HG03103 (cell line): ENCODE results near the gene PTPRZ1.

Experiments
- ATAC-seq: cut with Tn5 transposase; IDR thresholded peaks from one replicate; pipeline ENCODE4 v1.9.1; 2021; ENCODE audit warnings: low read depth; ENCODE audit not compliant: unreplicated experiment

Gene PTPRZ1

DNA sequence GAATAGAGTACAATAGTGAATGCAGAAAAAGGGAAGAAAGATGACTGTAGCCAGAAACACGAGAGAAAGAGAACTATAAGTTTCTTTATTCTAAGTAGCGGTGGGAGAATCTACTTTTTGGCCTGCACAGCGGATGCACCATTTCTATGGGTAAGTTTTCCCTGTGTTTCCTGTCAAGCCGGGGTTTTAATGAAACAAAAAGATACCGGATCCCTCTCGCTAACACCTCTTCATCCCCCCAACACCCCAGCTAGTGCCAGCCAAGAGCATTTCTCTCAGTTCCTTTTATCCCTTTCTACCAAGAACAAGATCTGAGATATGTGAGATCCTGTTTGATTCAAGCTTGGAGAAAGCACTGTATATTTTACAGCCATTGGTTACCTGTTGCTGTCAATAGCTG lies 14.7 kb downstream of the PTPRZ1 start:
- ATAC-seq = no peak

DNA sequence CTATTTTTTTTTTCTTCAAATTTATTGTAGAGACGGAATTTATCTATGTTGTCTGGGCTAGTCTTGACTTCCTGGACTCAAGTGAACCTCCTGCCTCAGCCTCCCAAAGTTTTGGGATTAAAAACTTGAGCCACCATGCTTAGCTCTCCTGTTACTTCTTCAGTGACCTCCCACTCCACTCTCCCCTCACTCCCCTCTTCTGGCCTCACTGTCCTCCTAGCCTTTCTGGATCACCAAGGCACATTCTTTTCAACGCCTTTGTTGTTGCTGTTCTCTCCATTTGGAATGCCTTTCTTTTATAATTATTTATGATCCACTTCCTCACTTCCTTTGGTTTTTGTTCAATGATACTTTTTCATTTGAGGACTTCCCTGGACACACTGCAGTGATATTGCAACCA lies 17.9 kb downstream of the PTPRZ1 start:
- no peak for ATAC-seq

DNA sequence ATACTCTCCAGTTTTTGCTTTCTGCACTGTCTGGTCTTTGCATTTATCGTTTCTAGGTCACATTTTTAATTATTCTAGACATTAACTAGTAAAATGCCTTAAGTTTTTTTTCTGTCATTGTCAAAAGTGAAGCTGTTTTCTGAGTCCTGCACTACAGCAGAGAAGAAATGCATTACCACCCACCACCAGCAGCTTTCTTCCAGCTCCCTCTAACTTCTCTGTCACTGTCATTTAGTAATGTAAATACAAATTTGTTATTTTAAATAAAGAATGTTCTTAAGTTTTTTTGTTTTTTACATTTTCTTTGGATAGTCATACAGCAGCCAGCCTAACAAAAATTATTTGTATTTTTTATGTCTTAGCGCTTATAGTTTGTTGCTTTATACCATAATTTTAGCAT lies 18.8 kb downstream of the PTPRZ1 start:
- no peak for ATAC-seq

DNA sequence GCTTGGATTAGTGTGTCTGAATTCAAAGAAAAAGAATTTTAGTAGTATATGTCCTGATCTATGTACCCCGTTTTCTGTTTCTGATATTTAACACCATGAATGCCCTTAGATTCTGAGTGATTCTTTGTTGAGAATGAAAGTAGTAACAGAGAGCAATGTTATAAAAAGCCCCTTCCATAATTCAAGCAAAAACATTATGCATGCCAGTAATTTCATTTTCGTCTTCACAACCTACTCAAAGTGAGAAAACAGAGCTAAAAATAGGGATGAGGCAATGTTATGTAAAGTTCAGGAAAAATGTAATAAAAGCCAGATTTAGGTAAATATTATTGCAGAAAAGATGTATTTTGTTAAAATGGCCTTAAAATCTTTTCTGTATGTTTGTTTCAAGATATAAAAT lies 28.1 kb downstream of the PTPRZ1 start:
- ATAC-seq = peak; percentile 69

DNA sequence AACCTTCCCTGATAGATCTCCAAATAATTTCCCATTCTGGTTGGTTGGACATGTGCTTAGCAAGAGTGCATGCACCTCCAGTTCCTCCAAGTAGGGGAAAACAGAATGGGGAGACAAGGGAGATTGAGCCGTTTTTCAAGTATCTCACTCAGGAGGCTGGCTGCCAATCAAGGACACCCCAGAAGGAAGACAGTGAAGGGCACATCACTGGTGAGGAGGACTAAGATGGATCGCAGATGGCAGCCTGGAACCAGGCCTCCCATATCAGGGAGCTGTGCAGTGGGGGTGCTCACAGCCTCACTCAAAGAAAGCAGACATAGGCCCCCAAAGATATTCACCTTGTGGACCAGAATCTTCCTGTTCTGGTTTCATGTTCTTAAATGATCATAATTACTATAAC lies 31.2 kb downstream of the PTPRZ1 start:
- ATAC-seq = no peak

DNA sequence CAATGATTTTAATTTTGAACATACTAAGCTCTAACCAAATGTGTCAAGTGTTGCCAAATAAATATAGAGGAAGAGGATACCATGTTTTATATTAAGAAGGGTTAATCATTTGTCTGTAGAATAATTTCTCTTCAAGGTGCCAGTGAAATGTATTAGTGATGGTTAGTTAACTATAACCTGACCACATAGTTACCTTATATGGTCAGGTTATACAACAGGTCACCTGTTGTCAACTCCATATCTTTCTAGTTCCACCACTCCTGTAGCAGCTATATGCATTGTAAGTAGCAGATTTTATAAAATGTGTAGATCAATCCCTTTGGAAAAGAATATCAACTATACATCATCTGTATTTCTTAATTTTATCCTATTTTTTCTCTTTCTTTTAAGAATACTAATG lies 35.1 kb downstream of the PTPRZ1 start:
- ATAC-seq = no peak

DNA sequence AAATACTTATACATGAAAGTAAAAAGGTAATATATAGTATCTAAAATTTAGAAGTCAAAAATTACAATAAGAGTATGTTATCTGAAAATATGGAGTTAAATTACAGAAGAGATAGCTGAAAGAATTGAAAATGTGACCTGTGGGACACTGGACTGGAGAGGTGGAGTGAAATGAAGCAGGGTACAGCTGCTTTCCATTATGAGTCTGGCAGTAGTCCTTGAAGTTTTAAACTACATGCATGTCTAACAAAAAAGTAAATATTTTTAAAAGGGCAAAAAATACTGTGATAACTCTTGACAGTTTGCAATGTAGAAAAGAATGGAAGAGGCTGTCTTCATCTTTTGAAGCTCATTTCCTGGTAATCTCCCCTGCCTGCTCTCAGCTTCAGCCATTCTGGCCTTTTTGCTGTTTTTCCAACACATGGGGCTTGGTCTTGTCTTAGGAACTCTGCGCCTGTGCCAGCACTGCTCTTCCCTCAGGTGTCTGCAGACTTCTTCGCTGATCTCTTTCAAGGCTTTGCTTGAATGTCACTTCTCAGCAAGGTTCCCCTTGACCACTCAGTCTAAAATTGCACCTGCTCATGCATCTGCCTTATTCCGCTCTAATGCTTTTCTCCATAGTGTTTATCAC lies 36.9 kb downstream of the PTPRZ1 start:
- ATAC-seq = no peak

DNA sequence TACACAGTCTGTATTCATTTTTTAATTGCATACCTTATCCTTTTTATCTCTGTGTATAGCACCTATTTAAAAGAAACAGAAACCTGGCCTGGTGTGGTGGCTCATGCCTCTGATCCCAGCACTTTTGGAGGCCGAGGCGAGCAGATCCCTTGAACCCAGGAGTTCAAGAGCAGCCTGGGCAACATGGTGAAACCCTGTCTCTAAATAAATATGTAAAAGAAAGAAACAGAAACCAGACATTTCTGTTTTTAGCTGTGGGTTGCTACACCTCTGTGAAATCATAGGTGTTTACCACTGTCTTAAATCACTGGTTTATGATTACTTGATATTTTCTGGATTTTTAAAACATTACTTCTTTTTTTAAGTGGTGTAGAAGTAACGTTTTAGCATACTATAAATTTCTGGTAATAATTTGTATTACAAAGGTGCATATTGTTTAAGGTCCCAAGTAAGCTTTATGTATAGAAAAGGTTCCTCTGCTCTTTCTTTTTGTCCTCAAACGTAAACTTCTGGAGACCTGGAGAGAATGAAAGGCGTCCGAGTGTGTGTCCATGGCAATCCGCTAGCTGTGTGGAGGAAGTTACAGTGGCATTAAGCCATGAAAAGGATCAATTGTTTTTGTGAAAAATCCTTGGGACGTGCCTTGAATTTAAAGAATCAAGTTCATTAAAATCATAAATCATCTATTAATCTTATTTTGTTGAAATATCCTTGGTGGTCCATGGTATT lies 41.1 kb downstream of the PTPRZ1 start:
- ATAC-seq = no peak

DNA sequence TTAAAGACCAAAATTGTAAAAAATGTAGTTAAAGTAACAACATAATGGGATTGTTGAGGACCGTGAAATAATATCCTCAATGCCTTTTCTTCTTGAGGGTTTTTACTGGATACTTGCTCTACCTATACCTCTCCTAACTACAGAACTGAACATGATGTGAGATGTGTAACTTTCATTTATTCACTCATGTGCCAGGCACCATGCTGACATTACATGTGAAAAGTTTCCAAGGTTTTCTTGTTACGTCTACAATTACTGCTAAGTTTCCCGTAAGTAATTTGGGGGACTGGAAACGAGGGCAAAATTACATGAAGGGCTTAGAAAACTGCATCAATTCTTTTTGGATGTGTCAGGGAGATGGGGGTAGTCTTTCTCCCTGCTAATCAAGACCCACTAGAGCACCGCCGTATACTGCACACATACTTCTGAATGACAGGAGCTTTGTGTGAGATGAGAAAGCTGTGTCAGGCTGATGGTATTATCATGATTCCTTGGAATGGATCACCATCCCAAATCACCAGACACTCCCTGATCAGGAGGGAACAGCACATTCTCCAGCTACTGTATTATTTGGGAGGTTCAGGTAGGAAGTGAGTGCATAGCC lies 41.8 kb downstream of the PTPRZ1 start:
- ATAC-seq = no peak

DNA sequence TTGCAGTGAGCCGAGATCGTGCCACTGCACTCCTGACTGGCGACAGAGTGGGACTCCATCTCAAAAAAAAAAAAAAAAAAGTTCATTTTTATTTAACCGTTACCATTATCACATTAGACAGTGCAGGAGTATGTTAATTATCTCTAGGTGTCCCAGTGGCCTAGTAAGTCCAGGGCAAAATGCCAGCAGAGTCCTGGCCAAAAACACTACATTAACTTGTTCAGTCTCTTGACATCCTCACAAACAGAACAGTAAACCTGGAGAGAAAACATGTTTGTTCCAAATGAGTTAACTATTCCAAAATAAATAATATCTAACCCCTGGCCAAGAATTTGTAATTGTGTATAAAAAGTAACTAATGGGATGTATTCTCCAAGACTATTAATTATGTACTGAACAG lies 43.2 kb downstream of the PTPRZ1 start:
- ATAC-seq = no peak

DNA sequence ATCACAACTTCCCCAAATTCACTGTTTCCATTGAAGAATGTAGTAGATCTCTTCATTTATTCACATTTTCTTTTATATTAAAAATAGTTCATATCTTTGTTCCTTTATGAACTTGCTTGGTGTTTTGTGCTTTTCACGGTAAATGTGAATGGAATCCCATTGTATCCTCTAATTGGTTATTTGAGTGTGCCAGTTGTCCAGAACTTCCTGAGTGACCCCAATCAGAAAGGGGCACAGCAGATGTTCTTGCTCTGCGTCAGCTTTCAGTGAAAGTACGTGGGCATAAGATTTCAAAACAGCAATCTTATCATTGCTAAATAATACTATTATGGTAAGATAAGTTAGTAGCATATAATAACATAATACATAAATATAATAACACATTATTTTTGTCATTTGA lies 47.0 kb downstream of the PTPRZ1 start:
- no peak for ATAC-seq

DNA sequence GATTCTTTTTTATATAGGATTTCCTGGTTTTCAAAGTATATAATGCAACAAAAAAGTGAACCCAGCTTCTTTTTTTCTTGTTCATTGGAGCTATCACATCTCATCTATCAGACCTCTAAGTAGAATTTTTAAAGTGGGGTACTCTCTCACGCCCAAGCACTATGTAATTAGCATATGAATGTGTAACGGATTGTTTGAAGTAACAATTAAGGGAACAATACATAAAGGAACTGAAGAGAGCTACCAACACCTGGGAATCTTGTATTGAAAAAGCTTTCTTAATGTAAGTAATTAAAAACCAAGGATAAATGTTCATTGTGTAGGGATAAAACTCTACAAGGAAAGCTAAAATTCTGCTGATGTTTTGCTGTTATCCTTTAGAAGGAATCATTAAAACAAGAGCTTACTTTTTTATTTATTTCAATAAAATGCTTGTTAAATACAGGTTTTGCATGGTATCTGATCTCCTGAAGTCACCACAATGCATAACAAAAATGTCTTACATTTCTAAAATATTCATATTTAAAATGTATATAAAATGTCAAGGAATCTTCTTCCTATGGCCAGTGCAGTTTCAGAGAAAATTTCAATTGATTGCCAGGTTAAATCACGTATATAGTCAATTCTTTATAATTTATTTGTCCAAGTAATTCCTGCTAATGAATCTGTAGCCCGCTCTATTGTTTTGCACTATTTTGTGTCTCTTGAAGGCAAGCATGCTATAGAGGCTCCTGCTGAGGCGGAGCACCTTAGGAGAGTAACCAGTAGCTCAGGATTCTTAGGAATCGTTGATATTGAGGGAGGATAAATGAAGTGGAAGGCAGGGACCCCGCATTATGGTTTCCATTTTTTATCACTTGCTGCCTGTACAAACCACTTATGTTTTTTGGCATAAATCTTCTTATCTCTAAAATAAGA lies 51.6 kb downstream of the PTPRZ1 start:
- no peak for ATAC-seq

DNA sequence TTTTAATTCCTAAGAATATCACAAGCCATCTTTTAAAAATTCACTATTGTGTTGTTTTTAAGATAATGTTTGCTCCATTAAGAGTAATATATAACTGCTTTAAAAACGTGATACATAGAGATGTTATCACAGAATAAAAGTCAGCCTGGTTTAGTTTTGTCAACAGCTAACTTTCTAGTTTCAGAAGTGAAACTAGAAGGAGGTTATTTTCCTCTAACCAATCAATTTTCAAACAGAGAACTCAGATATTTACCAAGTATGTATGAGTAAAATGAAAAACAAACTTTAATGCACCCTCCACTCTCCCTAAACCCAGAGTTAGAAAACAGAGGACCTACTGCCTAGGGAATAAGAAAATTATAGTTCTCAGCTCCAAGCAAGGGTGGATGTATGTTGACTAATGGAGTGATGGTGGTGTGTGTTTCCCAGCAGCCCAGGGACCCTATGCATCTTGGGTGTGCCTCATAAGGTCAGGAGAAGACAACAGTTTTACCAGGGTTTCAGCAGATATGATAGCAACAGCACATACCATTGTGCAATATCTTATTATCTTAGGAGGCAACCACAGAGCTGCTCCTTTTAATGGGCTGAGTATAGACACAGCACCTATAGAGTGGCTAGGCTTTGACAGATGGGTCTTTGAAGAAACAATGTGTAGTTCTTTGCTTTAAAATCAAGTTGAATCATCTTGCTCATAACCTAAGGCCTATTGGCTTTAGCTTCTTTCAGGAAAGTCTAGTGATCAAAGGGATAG lies 58.4 kb downstream of the PTPRZ1 start:
- ATAC-seq = no peak

DNA sequence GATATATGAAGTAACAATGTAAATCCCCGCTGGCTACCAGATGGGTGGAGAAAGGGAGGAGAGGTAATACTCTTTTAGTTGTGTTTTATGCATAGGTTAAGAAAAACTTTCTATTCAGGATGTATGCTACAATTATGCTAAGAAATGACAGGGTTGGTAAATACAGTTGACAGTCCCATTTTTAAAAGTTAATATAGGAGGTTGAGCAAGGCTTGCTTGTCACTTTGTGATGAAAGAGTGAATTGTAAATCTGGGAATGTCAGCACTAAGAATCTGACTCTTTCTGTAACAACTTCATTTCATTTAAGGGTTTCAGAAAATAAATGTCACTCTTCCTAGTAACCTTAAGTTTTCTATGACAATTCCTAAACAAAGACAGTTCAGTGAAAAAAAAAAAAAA lies 59.8 kb downstream of the PTPRZ1 start:
- no peak for ATAC-seq

DNA sequence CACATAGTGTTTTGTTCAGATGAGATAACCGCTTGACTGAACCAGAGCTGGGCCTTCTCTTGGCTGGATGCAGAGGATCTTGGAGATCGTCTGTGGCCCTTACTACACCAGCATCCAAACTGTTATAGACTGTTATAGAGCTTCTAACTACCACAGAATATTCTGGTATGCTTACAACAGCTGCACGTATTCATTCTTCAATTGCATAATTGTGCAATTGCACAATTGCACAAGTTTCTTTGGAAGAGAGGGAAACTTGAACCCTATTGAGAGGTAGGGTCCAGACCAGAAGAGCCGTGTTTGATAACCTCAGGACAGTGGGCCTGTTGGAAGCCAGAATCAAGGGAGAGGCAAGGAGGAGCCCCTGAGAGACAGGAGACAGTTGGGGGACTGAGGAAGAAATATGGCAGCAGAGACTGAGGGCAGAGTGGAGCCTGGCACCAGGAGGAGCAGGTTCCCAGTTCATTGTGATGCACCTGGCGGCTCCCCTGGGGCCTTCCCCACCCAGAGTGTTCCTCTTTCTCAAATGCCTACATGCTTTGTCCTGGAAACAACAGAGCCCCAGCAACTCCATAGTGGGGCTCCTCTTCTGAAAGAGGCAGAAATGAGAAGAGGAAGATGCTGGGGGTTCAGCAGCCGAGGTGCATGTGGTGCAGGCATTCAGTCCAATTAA lies 64.1 kb downstream of the PTPRZ1 start:
- no peak for ATAC-seq

DNA sequence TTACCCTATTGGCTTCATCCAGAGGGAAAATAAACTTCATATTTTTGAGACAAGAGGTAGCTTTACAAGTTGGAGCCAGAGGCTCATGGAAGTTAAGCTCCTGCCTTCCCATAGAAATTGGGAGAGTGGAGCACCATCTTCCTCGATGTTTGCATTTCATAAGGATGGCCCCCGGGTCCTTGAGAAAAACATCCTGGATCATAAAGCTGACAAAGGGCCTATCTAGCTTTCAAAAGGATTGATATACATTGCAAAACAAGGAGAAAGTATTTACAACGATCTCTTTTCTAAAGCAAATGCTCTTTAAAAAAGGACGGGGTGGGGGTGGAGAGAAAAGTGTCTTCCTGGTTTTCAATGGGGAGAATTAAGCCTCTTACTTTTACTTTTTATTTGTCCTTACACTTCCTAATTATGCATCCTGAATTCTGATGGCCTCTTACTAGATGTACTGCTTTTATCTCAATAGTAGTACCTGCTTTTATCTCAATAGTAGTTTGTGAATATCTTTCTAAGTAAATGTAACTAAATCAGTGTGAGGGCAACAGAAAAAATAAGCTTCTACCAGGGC lies 65.6 kb downstream of the PTPRZ1 start:
- no peak for ATAC-seq

DNA sequence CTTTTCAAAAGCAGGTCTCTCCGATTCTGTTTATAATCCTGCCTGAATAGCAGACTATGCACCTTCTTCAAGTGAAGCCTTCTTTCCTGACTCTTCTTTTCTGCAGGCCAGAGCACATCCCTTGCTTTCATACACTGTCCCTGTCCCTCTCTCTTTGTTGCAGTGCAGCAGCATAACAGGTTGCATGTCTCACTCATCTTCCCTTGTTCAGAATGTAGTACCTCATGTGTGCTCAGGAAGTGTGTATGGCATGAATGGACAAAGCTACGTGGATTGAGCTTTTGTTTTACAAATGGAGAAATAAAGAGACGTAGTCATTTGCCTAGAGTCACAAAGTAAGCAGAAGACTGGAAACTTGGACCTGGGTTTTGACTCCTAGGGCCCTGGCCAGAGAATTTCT lies 68.0 kb downstream of the PTPRZ1 start:
- ATAC-seq = no peak

DNA sequence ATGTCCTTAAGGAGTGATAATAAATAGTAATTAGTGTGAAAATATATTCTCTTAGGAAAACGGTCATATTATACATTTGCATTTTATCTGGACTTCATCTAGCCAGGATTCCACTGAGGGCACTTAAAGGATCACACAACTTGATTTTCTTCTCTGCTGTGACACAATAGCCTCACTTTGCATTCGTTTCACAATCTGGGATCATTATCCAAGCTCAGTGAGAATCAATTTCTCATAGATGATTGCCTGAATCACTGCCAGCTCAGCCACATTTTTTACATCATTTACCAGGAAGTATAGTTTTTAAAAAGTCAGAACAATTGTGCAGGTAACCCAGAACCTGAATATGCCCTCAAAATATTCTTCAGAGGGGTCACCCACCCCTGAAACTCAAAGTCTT lies 68.9 kb downstream of the PTPRZ1 start:
- no peak for ATAC-seq

DNA sequence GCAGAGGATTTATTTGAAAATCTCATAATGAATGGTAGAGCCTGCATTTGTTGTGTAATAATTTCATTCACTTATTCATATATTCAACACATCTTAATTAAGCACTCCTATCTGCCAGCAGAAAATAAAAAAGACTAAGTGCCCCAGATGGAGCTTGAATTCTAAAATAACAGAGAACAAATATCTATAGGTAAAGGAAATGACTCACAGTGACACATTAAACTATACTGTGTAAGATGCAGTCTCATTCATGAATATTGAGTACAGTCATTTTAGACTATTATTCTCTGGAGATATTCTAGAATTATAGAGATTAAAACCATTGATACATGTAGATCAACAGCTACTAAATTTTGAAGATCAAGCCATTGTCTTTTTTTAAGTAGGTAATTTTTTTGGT lies 72.1 kb downstream of the PTPRZ1 start:
- no peak for ATAC-seq
